CD4-positive, alpha-beta T cell treated with Interleukin-17A for 4 hours (primary cell): ENCODE results near the gene NR2C2.
"Not testable (repeated sequence)": the region's sequence is repeated elsewhere in the genome, so short reads cannot be mapped to it uniquely, and the experiment has no call there.

Source experiments
- DNase-seq: peaks from one replicate; pipeline ENCODE4 v3.0.0-alpha.2; 2020; ENCODE audit warnings: mixed read lengths

Gene NR2C2

DNA sequence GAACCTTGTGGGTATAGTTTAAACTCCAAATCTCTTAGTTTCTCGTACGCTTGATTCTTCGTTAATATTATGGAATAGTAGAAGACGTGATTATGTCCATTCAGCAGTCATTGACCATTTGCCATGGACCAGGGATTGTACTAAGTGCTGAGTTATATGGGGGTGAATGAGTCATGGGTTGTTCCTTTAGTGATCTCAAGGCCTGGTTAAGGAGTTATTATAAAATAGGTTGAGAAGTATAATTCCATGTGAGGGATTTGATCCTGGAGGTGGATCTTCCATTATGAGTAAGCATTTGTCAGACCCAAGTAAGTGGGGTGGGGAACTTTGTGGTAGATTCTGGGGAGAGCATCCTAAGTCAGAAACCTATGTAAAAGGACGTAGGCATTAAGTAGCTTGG, 15.4 kb downstream of the NR2C2 start:
- no peak for DNase-seq

DNA sequence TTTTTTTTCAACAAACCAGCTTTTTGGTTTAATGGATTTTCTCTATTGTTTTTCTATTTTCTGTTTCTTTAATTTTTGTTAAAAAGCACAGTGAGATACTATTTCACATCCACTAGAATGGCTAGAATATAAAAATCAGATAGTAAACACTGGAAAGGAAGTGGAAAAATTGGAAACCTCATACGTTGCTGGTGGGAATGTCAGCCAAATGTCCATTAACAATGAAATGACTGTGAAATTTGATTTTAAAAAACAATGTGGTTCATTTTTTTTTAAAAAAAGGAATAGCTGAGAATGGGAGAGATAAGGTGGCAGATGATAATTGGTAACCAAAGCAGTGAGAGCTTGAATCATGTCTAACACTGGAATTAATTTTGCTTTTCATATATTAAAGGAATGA, 19.9 kb downstream of the NR2C2 start:
- DNase-seq: no peak

DNA sequence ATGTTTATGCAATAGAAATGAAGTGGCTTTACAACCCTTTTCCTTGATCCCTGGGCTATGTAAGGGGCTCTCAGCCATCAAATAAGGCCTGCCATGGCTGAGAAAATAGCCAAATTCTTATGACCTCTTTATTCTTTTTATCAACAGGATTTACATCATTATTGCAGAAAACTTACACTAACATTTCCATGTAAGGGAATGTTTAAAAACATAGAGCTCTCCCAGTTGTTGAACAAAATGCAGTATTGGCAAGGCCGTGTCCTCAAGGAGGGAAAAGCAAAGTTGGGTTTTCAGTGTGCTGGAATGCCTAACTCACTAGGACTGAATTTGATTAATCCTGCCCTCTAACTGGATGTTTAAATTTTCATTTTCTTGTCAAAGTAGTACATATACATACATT, 22.3 kb downstream of the NR2C2 start:
- DNase-seq: no peak

DNA sequence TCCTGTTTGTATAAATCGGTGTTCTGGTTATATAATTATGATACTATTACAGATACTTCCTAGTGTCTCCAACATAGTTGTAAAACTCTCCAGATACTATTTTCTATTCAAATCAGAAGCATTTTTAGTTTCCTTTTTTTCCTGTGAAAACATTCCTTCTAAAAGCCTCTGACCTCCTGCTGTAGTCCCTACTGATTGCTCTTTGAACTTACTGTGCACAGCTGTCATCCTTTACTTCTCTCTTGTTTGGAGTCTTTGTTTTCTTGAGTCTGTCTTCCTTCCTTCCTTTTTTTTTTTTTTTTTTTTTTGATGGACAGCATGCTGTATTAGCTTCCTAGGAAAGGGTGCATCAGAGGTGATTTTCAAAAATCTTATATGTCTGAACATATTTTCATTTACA, 28.9 kb downstream of the NR2C2 start:
- no peak for DNase-seq

DNA sequence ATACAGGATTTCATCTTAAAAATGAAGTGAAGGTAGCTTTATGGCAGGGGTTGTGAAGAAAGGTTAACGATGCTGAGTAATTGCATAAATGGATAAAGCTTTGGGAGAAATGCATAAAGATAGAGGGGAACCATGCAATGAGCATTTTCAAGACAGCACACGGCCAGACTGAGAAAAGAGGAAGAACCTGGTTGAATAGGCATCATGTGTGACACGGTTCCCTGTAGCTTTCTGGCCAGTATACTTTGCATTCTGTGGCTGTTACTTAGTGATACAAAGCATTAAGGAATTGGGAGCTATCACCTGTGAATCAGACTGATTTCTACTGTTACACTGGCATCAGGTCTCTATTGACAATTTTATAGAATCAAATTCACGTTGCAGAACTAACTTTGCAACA, 33.3 kb downstream of the NR2C2 start:
- no peak for DNase-seq

DNA sequence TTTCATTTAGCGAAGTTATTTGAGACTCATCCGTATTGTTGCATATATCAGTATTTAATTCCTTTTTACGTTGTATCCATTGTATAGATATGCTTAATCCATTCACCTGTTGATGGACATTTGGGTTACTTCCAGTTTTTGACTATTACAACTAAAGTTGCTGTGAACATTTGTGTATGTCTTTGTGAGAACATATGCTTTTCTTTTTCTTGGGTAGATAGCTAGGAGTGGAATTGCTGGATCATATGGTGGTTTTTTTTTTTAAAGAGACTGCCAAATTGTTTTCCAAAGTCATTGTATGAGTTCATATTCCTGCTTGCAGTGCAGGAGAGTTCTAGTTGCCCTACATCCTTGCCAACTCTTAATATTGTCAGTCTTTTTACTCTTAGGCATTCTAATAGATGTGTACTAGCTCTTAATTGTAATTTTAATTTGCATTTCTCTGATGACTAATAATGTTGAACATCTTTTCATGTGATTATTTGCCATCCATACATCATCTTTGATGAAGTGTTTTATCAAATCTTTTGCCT, 37.3 kb downstream of the NR2C2 start:
- no peak for DNase-seq

DNA sequence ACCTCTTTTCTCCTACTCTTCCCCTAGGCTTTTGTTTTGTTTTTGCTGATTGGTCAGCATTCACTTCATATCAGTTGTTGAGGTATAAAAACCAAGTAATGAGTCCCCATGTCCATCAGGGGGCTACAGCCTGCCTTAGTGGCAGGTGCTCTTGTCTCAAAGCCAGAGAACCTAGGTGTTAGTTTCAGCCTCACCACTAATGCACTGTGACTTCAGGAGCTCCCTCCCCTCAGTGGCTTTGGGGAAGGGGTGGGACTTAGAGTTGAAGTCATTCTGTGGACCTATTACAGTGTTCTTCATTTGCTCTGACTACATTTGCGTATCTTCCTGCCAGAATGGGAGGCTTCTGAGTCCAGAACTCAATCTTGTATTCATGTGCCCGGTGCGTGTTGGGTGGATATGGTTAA, 41.6 kb downstream of the NR2C2 start:
- DNase-seq: no peak

DNA sequence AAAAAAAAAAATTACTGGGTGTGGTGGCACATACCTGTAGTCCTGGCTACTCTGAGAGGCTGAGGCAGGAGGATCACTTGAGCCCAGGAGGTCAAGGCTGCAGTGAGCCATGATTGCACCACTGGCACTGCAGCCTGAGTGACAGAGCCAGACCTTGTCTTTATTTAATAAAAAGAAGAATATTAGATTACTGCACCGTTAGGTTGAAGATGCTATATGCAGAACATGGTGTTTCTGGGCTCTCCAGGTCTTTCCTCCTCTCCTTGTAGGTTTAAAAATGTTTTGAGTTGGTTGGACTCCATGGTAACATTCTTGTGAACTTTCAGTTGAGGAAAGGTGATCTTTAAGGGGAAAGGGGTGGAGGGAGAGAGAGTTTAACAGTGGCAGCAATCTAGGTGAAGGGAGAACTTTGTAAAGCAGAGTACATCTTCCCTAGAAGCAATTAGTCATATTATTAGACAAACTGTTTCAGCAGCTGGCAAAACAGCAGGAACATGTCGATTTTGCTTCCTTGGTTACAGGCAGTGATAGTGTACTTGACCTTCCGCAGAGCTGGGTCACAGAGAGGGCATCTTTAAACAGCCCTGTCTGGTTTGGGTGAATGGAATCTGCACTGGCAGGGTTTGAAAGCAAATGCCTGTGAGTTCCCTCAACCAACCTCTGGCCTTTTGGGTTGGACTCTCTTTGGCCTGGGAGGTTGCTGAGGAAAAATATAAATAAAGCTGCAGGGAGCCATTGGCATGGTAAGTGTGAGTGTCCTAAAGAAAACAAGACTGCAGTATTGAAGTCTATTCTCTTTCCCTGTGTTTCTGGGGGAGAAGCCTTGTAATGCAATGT, 42.8 kb downstream of the NR2C2 start:
- DNase-seq: no peak

DNA sequence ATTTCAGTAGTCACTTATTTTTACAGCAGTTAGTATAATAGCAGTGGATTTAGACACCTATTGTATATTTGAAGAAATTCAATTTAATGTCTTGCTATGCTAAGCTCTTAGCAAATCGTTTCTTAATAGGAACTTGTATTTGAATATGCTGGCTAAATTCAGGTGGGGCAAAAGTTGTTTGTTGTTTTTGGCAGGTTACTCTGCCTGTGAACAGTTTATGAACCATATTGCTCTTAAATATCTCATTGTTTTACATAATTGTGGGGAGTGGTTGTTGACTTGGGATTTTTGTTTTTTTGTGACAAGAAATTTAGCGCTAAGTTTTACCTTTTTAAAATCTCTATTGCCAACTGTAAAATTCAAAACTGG, 43.4 kb downstream of the NR2C2 start:
- DNase-seq: no peak

DNA sequence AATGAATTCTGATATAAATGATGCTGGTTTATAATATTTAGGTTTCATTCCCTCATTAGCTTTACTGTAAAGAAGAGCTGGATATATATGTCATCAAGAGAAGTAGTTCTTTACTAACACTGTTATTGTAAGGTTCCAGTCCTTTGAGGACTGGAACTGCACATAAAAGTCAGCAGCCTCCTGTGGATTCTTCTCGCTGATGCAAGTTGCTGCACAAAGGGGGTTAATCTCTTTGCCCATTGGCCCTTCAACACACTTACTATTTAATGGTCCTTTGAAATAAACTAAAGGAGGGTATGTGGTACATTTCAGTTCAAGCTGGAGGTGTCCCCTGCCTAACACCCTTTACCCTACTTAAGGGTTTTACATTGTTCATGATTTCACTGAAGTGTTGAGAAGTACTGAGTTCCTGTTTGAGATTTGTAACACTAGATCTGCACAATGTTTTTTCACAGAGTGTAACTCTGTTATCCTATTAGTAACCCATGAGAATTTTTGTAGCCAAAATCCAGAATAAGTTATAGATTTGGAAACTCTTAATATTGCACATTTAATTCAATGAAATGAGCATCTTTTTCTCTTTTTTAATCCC, 43.9 kb downstream of the NR2C2 start:
- DNase-seq: no peak

DNA sequence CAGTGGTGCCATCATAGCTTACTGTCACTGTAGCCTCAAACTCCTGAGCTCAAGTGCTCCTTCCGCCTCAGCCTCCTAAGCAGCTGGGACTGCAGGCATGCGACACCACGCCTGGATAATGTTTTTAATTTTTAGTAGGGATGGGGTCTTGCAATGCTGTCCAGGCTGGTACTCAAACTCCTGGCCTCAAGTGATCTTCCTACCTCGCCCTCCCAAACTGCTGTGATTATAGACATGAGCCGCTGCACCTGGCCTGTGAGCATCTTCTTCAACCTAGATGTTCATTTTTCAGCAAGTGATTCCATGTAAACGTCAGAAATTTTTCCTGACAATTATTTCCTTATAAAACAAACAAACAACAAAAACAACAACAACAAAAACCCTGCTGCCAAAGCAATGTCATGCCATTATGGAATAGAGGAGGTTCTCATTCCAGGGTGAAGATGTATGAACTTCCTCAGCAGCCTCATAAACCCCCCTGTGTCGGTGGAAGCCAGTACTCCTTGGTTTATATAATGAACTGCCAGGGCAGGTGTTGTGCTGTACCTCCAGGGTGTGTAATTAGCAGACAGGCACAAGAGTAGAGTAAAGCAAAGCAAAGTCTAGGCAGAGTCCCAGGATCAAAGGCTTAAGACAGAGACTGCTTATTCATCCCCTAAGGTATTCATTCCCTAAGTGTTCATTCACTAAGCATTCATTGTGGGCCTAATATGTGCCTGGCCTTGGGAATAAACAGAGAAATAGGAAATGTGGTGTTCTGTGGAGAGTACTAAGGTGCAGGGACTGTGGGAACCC, 44.6 kb downstream of the NR2C2 start:
- DNase-seq: no peak

DNA sequence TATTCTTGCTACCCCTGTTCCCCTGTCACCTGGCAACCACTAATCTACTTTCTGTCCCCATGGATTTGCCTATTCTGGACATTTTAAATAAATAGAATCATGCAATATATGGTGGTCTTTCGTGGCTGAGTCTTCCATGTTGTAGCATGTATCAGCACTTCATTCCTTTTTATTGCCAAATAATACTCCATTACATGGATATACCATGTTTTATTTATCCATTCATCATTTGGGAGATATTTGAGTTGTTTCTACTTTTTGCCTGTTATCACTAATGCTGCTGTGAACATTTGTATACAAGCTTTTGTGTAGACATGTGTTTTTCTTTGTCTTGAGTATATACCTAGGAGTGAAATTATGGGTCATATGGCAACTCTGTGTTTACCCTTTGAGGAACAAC, 50.6 kb downstream of the NR2C2 start:
- DNase-seq: no peak

DNA sequence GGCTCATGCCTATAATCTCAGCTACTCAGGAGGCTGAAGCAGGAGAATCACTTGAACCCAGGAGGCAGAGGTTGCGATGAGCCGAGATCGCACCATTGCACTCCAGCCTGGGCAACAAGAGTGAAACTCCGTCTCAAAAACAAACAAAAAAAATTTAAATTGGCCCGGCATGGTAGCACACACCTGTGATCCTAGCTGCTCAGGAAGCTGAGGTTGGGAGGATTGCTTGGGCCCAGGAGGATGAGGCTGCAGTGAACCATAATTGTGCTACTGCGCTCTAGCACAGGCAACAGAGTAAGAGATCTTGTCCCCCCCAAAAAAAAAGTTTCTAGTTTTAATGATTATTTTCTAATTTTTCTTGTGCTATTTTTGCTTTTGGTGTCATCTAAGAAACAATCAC, 51.8 kb downstream of the NR2C2 start:
- not testable (repeated sequence) for DNase-seq

DNA sequence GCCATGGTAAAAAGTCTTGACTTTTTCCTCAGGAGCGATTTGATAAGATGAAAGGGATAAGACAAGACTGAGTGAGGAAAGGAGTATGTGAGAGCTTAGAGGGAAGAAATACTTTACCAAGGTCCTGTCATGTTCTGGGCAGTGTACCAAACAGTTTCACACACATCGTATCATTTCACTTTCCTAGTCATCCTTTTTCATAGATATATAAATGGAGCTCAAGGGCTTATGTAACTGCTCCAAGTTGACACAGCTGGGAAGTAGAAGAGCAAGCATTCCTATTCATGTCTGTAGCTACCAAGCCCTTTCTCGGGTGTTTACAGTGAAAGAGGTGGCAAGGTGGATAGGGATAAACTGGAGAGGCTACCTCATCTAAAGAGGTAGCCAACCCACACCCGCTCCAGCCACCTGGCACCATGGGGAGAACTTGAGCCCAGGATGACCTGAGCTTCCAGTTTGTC, 60.3 kb downstream of the NR2C2 start:
- no peak for DNase-seq

DNA sequence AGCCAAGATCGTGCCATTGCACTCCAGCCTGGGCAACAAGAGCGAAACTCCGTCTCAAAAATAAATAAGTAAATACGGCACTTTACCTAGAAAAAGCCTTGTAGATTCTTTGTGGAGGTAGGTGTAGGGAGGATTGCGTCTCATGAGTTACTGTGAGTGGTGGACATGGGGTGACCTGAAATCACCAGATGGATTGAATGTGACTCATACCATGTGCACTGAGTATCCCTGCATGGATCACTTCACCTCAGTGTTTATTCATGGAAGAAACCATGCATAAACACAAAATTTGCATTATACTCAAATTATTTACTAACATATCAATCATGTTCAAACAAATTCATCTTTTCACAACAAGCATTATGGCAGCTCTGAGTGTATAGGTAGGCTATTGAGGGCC, 61.8 kb downstream of the NR2C2 start:
- no peak for DNase-seq

DNA sequence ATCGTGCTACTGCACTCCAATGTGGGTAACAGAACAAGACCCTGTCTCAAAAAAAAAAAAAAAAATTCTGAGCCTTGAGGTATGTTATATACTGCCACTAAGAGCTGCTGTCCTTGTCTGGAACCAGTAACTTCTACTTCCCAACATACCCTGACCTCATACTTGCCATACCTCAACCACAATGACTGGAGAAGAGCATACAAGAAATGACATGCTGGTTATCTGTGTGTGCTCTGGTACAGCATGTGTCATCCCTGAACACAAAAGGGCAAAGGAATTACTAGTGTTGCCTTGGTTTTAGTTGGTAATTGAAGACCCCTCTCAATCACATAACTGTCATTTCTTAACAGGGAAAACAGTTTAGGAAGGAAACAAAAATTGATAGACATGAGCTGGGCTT, 63.3 kb downstream of the NR2C2 start:
- no peak for DNase-seq

DNA sequence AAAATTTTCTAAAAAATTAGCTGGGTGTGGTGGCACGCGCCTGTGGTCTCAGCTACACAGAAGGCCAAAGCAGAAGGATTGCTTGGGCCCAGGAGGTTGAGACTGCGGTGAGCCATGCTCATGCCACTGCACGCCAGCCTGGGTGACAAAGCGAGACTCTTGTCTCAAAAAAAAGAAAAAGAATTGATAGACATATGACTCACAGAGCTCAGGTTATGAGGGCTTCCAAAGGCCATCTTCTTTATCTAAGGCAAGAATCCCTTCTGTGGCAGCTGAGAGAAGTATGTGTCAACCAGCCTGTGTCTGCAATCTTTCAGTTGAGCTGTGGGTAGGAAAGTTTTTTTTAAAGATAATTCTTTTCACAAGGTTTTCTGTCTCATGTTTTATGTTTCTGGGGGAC, 63.8 kb downstream of the NR2C2 start:
- no peak for DNase-seq

DNA sequence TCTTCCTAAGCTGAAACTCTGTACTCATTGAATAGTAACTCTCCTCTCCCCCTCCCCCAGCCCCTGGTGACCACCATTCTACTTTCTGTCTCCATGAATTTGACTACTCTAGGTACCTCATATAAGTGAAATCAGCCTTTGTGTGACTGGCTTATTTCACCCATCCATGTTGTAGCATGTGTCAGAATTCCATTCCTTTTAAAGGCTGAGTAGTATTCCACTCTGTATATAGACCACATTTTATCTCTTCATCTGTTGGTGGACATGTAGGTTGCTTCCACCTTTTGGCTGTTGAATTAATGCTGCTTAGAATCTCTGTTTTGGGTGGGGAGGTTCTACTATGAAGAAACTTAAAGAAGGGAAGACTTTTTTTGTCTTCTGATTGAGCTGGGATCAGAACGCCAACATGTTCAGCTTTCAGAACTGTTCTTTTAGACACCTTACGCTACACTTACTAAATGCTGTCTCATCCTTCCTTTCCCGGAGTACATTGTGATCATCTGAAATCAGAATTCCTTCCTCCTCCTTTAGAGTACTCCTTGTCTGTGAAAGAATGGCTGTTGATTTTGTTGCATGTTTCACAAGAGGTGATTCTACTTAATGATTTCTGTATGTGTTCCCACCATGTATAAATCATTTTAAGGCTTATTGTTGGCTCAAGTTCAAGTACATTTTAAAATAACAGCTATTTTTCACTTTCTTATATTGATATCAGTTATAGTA, 67.4 kb downstream of the NR2C2 start:
- DNase-seq: no peak

DNA sequence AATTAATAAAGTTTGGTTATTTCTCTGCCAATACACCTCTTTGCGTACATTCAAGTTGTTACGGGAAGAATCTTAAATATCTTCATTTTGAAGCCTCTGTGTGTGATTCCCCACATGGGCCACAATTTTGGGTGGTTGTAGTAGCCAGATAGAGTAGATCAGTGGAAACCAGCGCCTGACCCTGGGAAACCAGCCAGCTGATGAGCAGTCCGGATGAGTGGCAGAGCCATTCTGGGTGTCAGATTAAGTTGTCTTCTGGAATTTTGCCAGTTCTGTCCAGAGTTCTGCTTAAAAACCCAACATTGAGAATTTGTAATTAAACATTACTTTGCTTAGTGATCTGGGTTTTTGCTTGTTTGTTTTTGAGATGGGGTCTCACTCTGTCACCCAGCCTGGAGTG, 68.1 kb downstream of the NR2C2 start:
- no peak for DNase-seq

DNA sequence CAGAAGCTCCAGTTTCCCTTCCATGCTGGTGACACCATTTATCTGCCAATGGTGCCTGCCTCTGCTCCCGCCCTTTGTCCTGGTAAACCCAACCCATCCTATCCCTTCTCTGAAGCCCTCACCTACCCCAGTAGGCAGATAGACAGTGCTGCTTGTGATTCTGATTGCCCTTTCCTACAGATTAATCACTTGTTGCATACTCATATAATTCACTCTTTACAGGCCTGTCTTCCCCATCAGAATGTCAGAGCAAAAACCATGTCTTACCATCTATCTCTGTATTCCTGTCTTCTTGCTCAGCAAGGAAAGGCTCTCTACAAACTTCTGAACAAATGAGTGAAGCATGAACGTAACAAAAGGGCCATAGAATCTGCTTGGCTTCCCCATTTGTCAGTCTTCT, 69.8 kb downstream of the NR2C2 start:
- no peak for DNase-seq

DNA sequence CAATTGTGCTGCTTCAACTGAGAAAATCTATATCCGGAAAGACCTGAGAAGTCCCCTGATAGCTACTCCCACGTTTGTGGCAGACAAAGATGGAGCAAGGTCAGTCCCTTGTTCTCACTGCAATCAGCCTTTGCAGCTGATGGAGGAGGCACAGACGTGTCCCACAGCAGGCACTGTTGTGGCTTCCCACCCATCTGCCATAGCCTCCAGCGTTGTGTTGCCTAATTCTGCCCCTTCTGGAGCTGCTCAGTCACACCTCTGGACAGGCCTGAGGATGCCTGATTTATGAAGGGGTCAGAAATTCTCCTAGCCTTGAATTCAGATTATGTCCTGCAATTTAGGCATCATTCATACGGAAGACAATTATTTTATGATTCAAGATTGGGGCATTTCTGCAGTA, 75.9 kb downstream of the NR2C2 start:
- DNase-seq: no peak

DNA sequence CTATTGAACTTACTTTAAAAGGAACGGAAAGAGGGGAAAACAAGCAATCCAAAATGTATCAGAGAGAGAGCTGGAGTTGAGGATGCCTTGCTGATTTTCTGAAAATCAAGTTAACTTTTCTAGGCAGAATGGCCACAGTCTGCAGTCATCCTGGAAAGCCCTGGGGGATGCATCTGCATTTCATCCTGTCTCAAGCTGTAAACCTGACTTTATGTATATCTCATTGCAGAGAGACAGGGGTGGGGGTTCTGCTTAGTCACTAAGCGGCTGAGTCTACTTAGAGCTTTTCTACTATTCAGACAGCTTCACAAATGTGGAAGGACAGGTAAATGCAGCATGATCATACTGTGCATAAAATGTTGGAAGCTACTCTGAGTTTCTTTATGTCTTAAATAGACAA, 76.3 kb downstream of the NR2C2 start:
- no peak for DNase-seq

DNA sequence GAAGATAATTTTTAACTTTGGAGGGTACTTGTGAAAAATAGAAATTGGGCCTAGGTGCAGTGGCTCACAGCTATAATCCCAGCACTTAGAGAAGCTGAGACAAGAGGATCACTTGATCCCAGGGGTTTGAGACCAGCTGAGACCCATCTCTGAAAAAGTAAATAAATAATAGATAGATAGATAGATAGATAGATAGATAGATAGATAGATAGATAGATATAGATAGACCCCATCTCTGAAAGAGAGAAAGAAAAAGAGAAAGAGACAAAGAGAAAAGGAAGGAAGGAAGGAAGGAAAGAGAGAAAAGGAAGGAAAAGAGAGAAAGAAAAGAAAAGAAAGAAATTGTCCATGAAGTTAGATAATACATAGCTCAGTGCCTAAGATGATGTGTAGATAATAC, 82.2 kb downstream of the NR2C2 start:
- DNase-seq: no peak
